Smooth muscle cell (in vitro differentiated cells): ENCODE data around the gene SH2B3. TPM values are rescaled to one million over a fixed set of nuclear protein-coding genes. Genes with fewer than 3 reads are reported as not detected.
"Not testable (repeated sequence)": the region's sequence is repeated elsewhere in the genome, so short reads cannot be mapped to it uniquely, and the experiment has no call there.

Experiments used
- DNase-seq: peaks from one replicate; lab custom pipeline; 2025; ENCODE audit not compliant: unreplicated experiment; lab: John Stamatoyannopoulos, UW
- H2AFZ ChIP-seq: fragments of 200-600 bp; sonication (generic); 2 replicates; pipeline ENCODE4 v1.6.0; 2016; ENCODE audit warnings: antibody characterized with exemption, low read depth, mild to moderate bottlenecking
- H3F3A ChIP-seq: fragments of 200-600 bp; sonication (generic); 2 replicates; pipeline ENCODE4 v1.6.0; 2017; ENCODE audit warnings: antibody characterized with exemption, low read depth
- H3K27ac ChIP-seq: fragments of 200-600 bp; sonication (generic); 2 replicates; pipeline ENCODE4 v1.5.1; 2016; ENCODE audit warnings: low read depth, mild to moderate bottlenecking
- H3K27me3 ChIP-seq: fragments of 200-600 bp; sonication (generic); 2 replicates; pipeline ENCODE4 v1.6.1; 2016; ENCODE audit warnings: low read depth, mild to moderate bottlenecking
- H3K36me3 ChIP-seq: fragments of 200-600 bp; sonication (generic); 2 replicates; pipeline ENCODE4 v1.5.1; 2016; ENCODE audit warnings: low read depth
- H3K4me1 ChIP-seq: fragments of 200-600 bp; sonication (generic); 2 replicates; pipeline ENCODE4 v1.5.1; 2016; ENCODE audit warnings: low read depth
- H3K4me2 ChIP-seq: fragments of 200-600 bp; sonication (generic); 2 replicates; pipeline ENCODE4 v1.6.0; 2016; ENCODE audit warnings: mild to moderate bottlenecking
- H3K4me3 ChIP-seq: fragments of 200-600 bp; sonication (generic); 2 replicates; pipeline ENCODE4 v1.5.1; 2016; ENCODE audit warnings: mild to moderate bottlenecking
- H3K79me2 ChIP-seq: fragments of 200-600 bp; sonication (generic); 2 replicates; pipeline ENCODE4 v1.6.0; 2016; ENCODE audit warnings: low read depth, mild to moderate bottlenecking
- H3K9ac ChIP-seq: fragments of 200-600 bp; sonication (generic); 2 replicates; pipeline ENCODE4 v1.6.0; 2016; ENCODE audit warnings: low read depth
- H3K9me3 ChIP-seq: fragments of 200-600 bp; sonication (generic); replicated peaks from 2 replicates; pipeline ENCODE4 v1.5.1; 2016; ENCODE audit warnings: low read depth
- H4K20me1 ChIP-seq: fragments of 200-600 bp; sonication (generic); 2 replicates; pipeline ENCODE4 v1.6.0; 2016; ENCODE audit warnings: low read depth
- CTCF ChIP-seq: fragments of 200-600 bp; sonication (generic); IDR thresholded peaks from 2 replicates; pipeline ENCODE4 v1.5.1; 2017; ENCODE audit warnings: borderline replicate concordance, mild to moderate bottlenecking, antibody characterized with exemption; ENCODE audit not compliant: insufficient read depth, poor library complexity, severe bottlenecking
- WGBS: methylation state at CpG from one replicate; pipeline ENCODE4 v1.1.7; 2016; ENCODE audit warnings: low lambda C conversion rate; 5-methylcytosine and 5-hydroxymethylcytosine counted together
- polyA plus RNA-seq: library from polyadenylated mRNA; unstranded; fragments of >200 nt; fragmentation: Nextera tagmentation; extraction: Ambion mirVana; gene quantifications from 2 replicates; pipeline ENCODE4 v1.2.1, GENCODE V29; 2016
- total RNA-seq: library from RNA; depleted of rRNA; stranded (reverse); fragments of >200 nt; gene quantifications from 2 replicates; pipeline ENCODE4 v1.2.3, GENCODE V29; 2014

Gene SH2B3
- total and polyA plus RNA-seq, 2 experiments from 2014 or later: 4.7 to 5.2 TPM

- Histone ChIP-seq H2AFZ (no peak overlapping the region), H3K79me2 (peaks cover 3% of the 10 kb centered on the region), H3K4me1 (peaks cover under 1% of the 10 kb centered on the region), H3K36me3 (no peaks in the 10 kb centered on the region), H3K27ac (no peak overlapping the region), H3K27me3 (no peaks in the 10 kb centered on the region), H3K4me2 (no peak overlapping the region), H3K9ac (no peak overlapping the region), H4K20me1 (no peaks in the 10 kb centered on the region), H3F3A (peaks cover 22% of the 10 kb centered on the region), H3K4me3 (no peak overlapping the region), H3K9me3 (no peaks in the 10 kb centered on the region)
- no peak for TF ChIP-seq CTCF
- WGBS: 94% methylated on average over 6 of the region's 6 CpGs
- DNase-seq: no peak
These were observed 4.5 kb upstream of the SH2B3 start for GRCh38 chr12:111401167-111401605.

GRCh38 chr12:111402490-111402824 lies 3.3 kb upstream of the SH2B3 start:
- not testable (repeated sequence) for H3K9ac ChIP-seq, DNase-seq, H2AFZ ChIP-seq, H3K36me3 ChIP-seq, H3K4me3 ChIP-seq, H3K27me3 ChIP-seq, H3K9me3 ChIP-seq, H3K4me2 ChIP-seq
- Histone ChIP-seq H4K20me1 (peaks cover 10% of the 10 kb centered on the region), H3K4me1 (peaks cover 13% of the 10 kb centered on the region), H3F3A (peaks cover 22% of the 10 kb centered on the region), H3K27ac (peak overlapping the region; percentile 22), H3K79me2 (peaks cover 16% of the 10 kb centered on the region)
- WGBS: 89% methylated on average over 9 of the region's 9 CpGs

- peak; percentile 56 for DNase-seq
- WGBS: 47% methylated on average over 14 of the region's 21 CpGs
These were observed 1.2 kb upstream of the SH2B3 start for GRCh38 chr12:111404362-111405148.

More at GRCh38 chr12:111404362-111405148, 1.2 kb upstream of the SH2B3 start:
- Histone ChIP-seq H3K4me3 (peak overlapping the region; percentile 87), H3K4me2 (peak overlapping the region; percentile 83), H3K9ac (no peak overlapping the region), H4K20me1 (peaks cover 17% of the 10 kb centered on the region), H3K27ac (peak overlapping the region; percentile 72), H3K79me2 (peaks cover 37% of the 10 kb centered on the region), H3K9me3 (no peaks in the 10 kb centered on the region), H3K4me1 (peaks cover 21% of the 10 kb centered on the region), H3K36me3 (no peaks in the 10 kb centered on the region), H2AFZ (no peak overlapping the region), H3F3A (peaks cover 13% of the 10 kb centered on the region), H3K27me3 (no peaks in the 10 kb centered on the region)
- TF ChIP-seq CTCF: no peak
